ENCODE results near the gene CLDN34.

Gene CLDN34

DNA sequence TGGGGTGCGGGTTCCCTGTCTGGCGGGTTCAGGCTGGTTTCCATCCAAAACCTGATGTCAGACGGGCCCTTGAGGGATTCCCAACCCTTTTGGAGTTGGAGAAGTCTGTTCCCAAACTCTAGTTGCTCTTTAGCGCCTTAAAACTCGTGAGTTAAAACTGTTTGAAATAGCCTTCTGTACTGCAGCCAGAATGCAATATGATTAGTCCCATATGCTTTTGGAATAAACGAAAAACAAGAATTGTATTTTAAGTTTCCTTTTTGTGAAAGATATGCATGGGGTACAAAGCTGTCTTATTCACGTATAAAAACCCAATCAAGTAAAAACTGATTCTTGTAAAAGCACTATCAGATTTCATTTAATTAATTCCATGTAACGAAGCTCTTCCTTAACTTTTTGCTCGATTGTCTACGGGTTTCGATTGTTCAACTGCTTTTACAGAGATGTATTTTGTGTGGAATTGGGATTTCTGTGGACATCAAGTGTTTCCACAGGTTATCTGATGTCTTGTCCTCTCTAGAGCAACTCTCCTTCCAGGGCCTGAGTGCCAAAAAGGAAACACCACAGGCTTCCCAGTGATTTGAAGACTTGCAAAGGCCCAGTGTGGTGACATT lies 49.5 kb downstream of the CLDN34 start:
- no peak for DNase-seq

DNA sequence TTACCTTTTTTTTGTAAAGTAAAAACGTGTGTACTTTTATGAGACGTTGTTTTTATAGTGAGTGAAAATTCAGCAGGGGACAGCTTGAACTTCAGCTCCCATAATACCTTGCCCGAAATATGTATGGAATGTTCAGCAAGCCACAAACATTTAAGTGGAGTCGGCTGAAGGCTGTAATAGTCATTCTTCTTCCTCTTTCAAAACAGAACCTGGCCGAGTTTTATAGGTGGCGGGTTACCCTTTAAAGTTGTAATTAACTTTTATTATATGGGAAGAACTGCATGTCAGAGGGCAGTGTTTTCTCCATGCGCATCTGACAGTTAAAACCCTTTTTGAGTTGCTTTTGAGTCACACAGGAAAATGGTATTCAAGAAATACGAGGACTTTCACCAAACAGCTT lies 50.7 kb downstream of the CLDN34 start:
- DNase-seq, result no peak

All from activated gamma-delta T cell (primary cell).